Activated naive CD4-positive, alpha-beta T cell treated with Interleukin-2 at 50 U/mL for 16 hours (primary cell): ENCODE data around the gene DHRS9.

Experiments
- DNase-seq: peaks from one replicate; pipeline ENCODE4 v3.0.0-alpha.2; 2020

The DHRS9 gene

GRCh38 chr2:169136885-169137534, 67.6 kb downstream of the DHRS9 start:
- DNase-seq: no peak

DNA sequence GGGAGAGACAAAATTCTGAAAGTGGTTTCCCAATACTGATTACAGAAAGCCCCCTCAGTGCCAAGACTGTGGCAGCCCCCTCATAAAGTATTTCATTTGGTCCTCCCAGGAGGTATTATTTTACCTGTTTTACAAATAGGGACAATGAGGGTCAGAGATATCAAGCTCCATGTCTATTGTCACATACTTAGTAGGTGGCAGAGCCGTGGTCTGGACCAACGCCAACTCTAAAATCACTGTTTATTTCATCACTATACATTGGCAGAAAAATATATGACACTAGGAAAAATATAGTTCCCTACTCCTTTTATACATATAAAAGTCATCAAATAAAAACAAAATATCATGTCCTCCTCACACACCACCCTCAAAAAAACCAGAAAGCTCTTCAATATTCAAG, 68.6 kb downstream of the DHRS9 start:
- DNase-seq: no peak

- DNase-seq: no peak
Observed at GRCh38 chr2:169139145-169139544, 69.8 kb downstream of the DHRS9 start.

DNA sequence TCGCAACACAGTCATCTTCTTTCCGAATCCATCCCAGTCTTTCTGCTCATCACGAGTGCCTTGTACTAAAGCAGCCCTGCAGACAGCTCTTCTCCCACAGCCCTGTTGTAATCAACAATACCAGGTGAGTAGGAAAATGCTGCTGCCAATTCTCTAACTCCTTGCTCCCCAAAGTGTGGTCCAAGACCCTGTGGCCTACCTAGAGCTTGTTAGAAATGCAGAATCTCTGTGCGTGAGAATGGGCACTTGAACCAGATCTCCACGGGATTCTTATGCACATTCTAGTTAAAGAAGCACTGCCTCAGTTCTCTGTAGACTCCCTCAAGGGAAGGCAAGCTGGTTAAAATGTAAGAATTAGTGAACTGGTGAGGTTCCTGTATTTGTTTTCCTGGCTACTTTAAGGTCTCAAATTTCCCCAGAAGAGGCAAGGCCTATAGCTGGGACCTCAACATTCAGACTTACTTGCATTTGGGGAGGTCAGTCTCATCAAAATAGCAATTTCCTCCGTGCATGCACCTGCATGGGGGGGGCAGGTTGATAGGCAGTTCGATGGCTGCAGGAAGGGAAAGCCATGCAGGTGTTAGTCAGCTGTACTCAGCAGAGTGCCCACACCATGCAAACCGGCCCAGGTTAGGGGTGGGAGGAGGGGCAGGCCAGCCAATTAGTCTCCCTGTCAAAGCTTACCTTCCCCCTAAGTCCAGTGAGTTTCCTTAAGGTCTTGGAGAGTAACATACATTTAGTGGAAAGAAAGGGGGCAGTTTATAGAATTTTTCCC, 70.8 kb downstream of the DHRS9 start:
- no peak for DNase-seq

DNA sequence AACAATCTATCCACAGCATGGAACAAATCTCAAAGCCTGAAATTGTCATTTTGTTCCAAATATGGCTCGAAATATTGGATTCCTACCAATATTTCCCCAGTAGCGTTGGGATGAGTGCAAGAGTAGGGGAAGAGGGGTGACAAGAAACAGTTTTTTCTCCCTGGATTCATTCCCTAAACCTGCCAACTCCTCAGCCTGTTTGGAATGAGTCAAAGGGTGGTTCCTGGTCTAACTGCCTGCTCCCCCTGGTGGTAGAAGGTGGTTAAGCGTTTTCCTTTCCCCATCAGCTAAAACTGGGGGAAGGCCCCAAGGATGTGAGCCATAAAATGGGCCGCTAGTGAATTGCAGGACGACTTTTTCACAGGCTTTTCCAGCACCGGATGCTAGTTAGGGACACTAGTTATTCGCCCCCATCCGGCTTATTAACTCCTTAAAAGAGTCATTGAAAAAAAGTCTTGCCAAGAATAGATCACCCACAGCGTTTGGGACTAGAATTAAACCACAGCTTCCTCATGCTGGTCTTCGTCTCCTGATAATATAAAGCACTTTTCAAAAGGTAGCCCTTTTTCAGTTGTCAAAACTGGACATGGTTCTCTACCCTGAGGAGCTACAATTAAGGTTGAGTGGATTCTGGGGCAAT, 72.5 kb downstream of the DHRS9 start:
- DNase-seq: peak; percentile 59

- DNase-seq: no peak
Observed at GRCh38 chr2:169143998-169144397, 74.6 kb downstream of the DHRS9 start.
